Uterus (tissue), 4 donors: ENCODE results near the gene SCGB1D4. TPM values are rescaled to one million over a fixed set of nuclear protein-coding genes. Genes with fewer than 3 reads are reported as not detected.
"Not testable (repeated sequence)": the region's sequence is repeated elsewhere in the genome, so short reads cannot be mapped to it uniquely, and the experiment has no call there.

Experiments used
- DNase-seq, 2 donors: peaks; one replicate each; pipeline ENCODE4 v3.0.0-alpha.2; 2019 to 2020
- H3K27ac ChIP-seq, 2 donors: fragments of 200-600 bp; sonication (generic); 1 replicate in 1 of 2; 2 replicates in 1 of 2; pipeline ENCODE4 v1.5.1; 2016 to 2018
- H3K27me3 ChIP-seq, 2 donors: fragments of 200-600 bp; sonication (generic); one replicate each; pipeline ENCODE4 v1.5.1; 2018 to 2019; ENCODE audit warnings: control low read depth in 1 of 2
- H3K36me3 ChIP-seq, 2 donors: fragments of 200-600 bp; sonication (generic); one replicate each; pipeline ENCODE4 v1.5.1; 2019; ENCODE audit warnings: control low read depth in 1 of 2
- H3K4me1 ChIP-seq, 2 donors: fragments of 200-600 bp; sonication (generic); one replicate each; pipeline ENCODE4 v1.5.1; 2018 to 2019; ENCODE audit warnings: control low read depth in 1 of 2
- H3K4me3 ChIP-seq, 2 donors: fragments of 200-600 bp; sonication (generic); 1 replicate in 1 of 2; 2 replicates in 1 of 2; pipeline ENCODE4 v1.5.1; 2018 to 2019; ENCODE audit warnings: mild to moderate bottlenecking in 1 of 2
- H3K9me3 ChIP-seq, 2 donors: fragments of 200-600 bp; sonication (generic); one replicate each; pipeline ENCODE4 v1.5.1; 2019; ENCODE audit warnings: control low read depth in 1 of 2
- POLR2A ChIP-seq, 2 donors: fragments of 450-650 bp; IDR thresholded peaks; one replicate each; pipeline ENCODE4 v1.6.1; 2016; ENCODE audit warnings: antibody characterized with exemption in 2 of 2, mild to moderate bottlenecking in 1 of 2, moderate library complexity in 1 of 2
- intact Hi-C: fragments of 100-400 bp; cut with DNase I; formaldehyde crosslinking; loops from one replicate; pipeline ENCODE4 v1.15.1; 2023; ENCODE audit warnings: low total_unique reads
- total RNA-seq, 4 donors: library from RNA; depleted of rRNA in 3 of 4; stranded (reverse); fragments of >200 nt in 3 of 4; gene quantifications; one replicate each; pipeline versions ENCODE4 v1.1.0 to v1.2.4, GENCODE V29; 2014 to 2023
- TF ChIP-seq, protein P1 (sequence below), 4 experiments: fragments of 200-600 bp in 2 of 4; fragments of 450-650 bp in 2 of 4; sonication (generic) in 2 of 4; IDR thresholded peaks; one replicate each; pipeline ENCODE4 v1.5.1; 2016 to 2019; ENCODE audit warnings: antibody characterized with exemption in 4 of 4, mild to moderate bottlenecking in 2 of 4, moderate library complexity in 1 of 4
- donor health status: DM: yes; HTN: yes; CAD: no.

The SCGB1D4 gene, protein sequence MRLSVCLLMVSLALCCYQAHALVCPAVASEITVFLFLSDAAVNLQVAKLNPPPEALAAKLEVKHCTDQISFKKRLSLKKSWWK
- total RNA-seq, result 10 to 100 TPM in 1 of 4 donors, 1 to 10 TPM in 1, not detected in 2; 2.0 to 10.6 TPM

DNA sequence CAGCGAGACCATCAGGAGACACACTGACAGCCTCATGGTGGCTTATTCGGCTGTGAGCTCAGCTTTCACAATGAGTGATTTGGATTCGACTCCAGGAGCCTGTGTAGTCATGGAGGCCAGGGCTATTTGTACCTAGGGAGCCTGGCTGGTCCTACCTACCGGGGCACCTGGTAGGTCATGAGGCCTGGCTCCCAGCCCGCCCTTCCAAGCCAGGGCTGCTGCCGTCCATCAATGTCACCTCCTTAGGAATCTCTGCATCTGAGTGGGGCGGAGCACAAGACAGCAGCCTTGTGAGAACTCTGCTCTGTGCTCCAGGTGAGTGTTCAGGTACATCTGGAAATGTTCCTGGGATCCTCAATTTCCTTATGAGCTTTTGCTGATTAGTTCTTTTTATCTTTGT lies at the start of gene SCGB1D4:
Gene SCGB1D4, minus strand, starts transcription at position 101 of the 400 bp plus-strand sequence. Its CDS starts 65 bp downstream, at position 36.
- Histone ChIP-seq H3K4me1 (no peaks in the 10 kb centered on the region), H3K27ac (no peak within 1 kb of the TSS), H3K27me3 (no peaks in the 10 kb centered on the region), H3K36me3 (no peaks in the 10 kb centered on the region), H3K9me3 (no peaks in the 10 kb centered on the region), H3K4me3 (no peak within 1 kb of the TSS)
- TF ChIP-seq, protein P1, sequence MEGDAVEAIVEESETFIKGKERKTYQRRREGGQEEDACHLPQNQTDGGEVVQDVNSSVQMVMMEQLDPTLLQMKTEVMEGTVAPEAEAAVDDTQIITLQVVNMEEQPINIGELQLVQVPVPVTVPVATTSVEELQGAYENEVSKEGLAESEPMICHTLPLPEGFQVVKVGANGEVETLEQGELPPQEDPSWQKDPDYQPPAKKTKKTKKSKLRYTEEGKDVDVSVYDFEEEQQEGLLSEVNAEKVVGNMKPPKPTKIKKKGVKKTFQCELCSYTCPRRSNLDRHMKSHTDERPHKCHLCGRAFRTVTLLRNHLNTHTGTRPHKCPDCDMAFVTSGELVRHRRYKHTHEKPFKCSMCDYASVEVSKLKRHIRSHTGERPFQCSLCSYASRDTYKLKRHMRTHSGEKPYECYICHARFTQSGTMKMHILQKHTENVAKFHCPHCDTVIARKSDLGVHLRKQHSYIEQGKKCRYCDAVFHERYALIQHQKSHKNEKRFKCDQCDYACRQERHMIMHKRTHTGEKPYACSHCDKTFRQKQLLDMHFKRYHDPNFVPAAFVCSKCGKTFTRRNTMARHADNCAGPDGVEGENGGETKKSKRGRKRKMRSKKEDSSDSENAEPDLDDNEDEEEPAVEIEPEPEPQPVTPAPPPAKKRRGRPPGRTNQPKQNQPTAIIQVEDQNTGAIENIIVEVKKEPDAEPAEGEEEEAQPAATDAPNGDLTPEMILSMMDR (IDR thresholded peaks at IDR 0.05), result no peak
- TF ChIP-seq POLR2A (IDR thresholded peaks at IDR 0.05), result no peak
- no peak for DNase-seq
- intact Hi-C loops, result no loop called here

DNA sequence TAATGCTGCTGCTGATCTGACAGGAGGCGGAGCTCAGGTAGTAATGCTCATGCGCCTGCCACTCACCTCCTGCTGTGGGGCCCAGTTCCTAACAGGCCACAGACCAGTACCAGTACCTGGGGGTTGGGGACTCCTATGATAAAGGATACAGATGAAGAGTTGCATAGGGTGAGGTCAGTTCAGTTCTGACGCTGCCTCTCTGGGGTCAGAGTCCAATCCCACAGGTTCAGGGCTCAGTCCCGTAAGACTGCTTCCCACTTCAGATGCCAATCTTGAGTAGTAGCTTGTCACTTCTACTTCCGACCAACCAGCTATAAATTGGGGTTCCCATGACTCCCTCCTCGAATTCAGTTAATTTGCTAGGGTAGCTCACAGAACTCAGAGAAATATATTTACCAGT lies 47.0 kb upstream of the SCGB1D4 start:
- no peak overlapping the region for H3K27ac ChIP-seq
- H3K4me1 ChIP-seq, result no peaks in the 10 kb centered on the region
- TF ChIP-seq, protein P1 (IDR thresholded peaks at IDR 0.05), result no peak
- no peak for TF ChIP-seq POLR2A (IDR thresholded peaks at IDR 0.05)
- no peaks in the 10 kb centered on the region for H3K27me3 ChIP-seq
- no peak overlapping the region for H3K4me3 ChIP-seq
- DNase-seq, result no peak
- H3K9me3 ChIP-seq, result no peaks in the 10 kb centered on the region
- intact Hi-C loops, result no loop called here
- H3K36me3 ChIP-seq, result no peaks in the 10 kb centered on the region

DNA sequence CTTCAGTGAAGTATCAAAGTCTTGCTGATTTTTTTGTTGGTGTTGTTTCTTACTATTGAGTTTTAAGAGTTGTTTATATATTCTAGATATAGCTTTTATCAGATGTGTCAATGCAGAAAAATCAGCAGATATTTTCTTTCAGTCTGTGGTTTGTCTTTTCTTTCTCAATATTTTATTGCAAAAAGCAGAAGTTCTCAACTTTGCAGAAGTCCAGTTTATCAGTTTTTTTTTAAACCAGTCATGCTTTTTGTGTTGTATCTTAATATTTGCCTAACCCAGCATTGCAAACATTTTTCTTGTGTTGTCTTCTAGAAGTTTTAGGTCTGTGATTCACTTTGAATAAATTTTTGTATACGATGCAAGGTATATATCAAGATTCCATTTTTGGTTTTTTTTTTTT lies 45.3 kb upstream of the SCGB1D4 start:
- H3K36me3 ChIP-seq, result no peaks in the 10 kb centered on the region
- H3K27me3 ChIP-seq, result no peaks in the 10 kb centered on the region
- intact Hi-C loops, result no loop called here
- H3K27ac ChIP-seq, result no peak overlapping the region
- no peak for DNase-seq
- no peak overlapping the region for H3K4me3 ChIP-seq
- no peak for TF ChIP-seq POLR2A (IDR thresholded peaks at IDR 0.05)
- TF ChIP-seq, protein P1 (IDR thresholded peaks at IDR 0.05), result no peak
- no peaks in the 10 kb centered on the region for H3K9me3 ChIP-seq
- no peaks in the 10 kb centered on the region for H3K4me1 ChIP-seq

DNA sequence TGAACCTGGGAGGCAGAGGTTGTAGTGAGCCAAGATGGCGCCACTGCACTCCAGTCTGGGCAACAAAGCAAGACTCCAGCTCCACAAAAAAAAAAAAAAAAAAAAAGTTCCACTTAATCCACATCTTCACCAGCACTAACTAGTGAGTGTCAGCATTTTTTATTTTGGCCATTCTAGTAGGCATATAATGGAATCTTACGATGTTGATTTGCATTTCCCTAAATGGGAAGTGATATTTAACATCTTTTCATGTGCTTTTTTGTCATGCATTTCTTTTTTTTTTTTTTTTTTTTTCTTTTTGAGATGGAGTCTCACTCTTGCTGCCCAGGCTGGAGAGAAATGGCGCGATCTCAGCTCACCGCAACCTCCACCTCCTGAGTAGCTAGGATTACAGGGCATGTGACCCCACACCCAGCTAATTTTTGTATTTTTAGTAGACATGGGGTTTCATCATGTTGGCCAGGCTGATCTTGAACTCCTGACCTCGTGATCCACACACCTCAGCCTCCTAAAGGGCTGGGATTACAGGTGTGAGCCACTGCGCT lies 44.8 kb upstream of the SCGB1D4 start:
- H3K36me3 ChIP-seq, intact Hi-C loops, H3K4me3 ChIP-seq, H3K4me1 ChIP-seq, DNase-seq, H3K27ac ChIP-seq, H3K9me3 ChIP-seq, H3K27me3 ChIP-seq: not testable (repeated sequence)

DNA sequence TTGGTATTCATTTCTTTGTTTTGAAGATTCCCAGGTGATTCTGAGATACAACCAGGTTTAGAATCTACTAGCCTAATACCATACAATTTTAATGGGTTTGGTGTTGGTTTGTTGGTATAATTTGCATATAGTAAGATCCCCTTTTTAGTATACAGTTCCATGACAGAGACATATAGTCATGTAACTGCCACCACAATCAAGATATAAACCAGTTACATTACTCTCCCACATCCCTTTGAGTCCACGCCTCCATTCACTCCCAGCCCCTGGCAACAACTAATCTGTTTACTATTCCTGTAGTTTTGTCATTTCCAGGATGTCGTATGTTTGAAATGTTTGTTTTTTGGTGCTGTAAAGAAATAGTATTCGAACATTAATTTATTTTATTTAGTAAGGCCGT lies 42.7 kb upstream of the SCGB1D4 start:
- Histone ChIP-seq H3K27ac (no peak overlapping the region), H3K4me1 (peaks cover 0 to 4% of the 10 kb centered on the region in 2 donors), H3K9me3 (no peaks in the 10 kb centered on the region), H3K4me3 (no peak overlapping the region), H3K27me3 (no peaks in the 10 kb centered on the region), H3K36me3 (no peaks in the 10 kb centered on the region)
- intact Hi-C loops, result no loop called here
- no peak for DNase-seq
- TF ChIP-seq POLR2A (IDR thresholded peaks at IDR 0.05), result no peak
- TF ChIP-seq, protein P1 (IDR thresholded peaks at IDR 0.05), result no peak
